Calu3 (cell line): ENCODE measurements around the gene CYP3A5. TPM values are rescaled to one million over a fixed set of nuclear protein-coding genes. Genes with fewer than 3 reads are reported as not detected.
"Not testable (repeated sequence)": the region's sequence is repeated elsewhere in the genome, so short reads cannot be mapped to it uniquely, and the experiment has no call there.

Experiments used
- BruUV-seq: library from RNA; stranded (reverse); fragments of 400-500 nt; replicated peaks from 2 replicates; lab custom pipeline; 2021; lab: Mats Ljungman, UMichigan
- CTCF ChIA-PET: fragments of 300-600 bp; sonication (Branson Sonifier 250); formaldehyde crosslinking; loops from one replicate; lab custom pipeline; 2022; ENCODE audit warnings: antibody characterized with exemption; lab: Charles Lee
- DNase-seq: peaks from one replicate; pipeline ENCODE4 v3.0.0; 2022
- H3K27ac Mint-ChIP-seq: one replicate; pipeline ENCODE4 v1.8.0; 2022; ENCODE audit warnings: mixed read lengths; ENCODE audit not compliant: unreplicated experiment
- H3K27me3 Mint-ChIP-seq: one replicate; pipeline ENCODE4 v1.8.0; 2022; ENCODE audit warnings: mixed read lengths; ENCODE audit not compliant: unreplicated experiment
- H3K36me3 Mint-ChIP-seq: one replicate; pipeline ENCODE4 v1.8.0; 2022; ENCODE audit warnings: mild to moderate bottlenecking, moderate library complexity, mixed read lengths; ENCODE audit not compliant: insufficient read depth, unreplicated experiment
- H3K4me1 Mint-ChIP-seq: one replicate; pipeline ENCODE4 v1.8.0; 2022; ENCODE audit warnings: mild to moderate bottlenecking, low read depth, mixed read lengths; ENCODE audit not compliant: unreplicated experiment
- H3K4me3 Mint-ChIP-seq: one replicate; pipeline ENCODE4 v1.8.0; 2022; ENCODE audit warnings: mild to moderate bottlenecking, low read depth, moderate library complexity, mixed read lengths; ENCODE audit not compliant: unreplicated experiment
- H3K9me3 Mint-ChIP-seq: one replicate; pipeline ENCODE4 v1.8.0; 2022; ENCODE audit warnings: low read depth, mixed read lengths; ENCODE audit not compliant: unreplicated experiment
- intact Hi-C: fragments of 100-400 bp; cut with micrococcal nuclease; formaldehyde crosslinking; loops from one replicate; pipeline ENCODE4 v1.10.0; 2022; ENCODE audit not compliant: unreplicated experiment
- total RNA-seq: library from RNA; stranded (reverse); gene quantifications from 2 replicates; pipeline ENCODE4 v1.2.3, GENCODE V29; 2022
- TF ChIP-seq, protein P1 (sequence below): fragments of 200-600 bp; IDR thresholded peaks from one replicate; pipeline ENCODE4 v1.8.0; 2022; ENCODE audit warnings: antibody characterized with exemption; ENCODE audit not compliant: unreplicated experiment

Gene CYP3A5
- total RNA-seq, 1 experiment from 2014 or later, result 44.9 TPM

DNA sequence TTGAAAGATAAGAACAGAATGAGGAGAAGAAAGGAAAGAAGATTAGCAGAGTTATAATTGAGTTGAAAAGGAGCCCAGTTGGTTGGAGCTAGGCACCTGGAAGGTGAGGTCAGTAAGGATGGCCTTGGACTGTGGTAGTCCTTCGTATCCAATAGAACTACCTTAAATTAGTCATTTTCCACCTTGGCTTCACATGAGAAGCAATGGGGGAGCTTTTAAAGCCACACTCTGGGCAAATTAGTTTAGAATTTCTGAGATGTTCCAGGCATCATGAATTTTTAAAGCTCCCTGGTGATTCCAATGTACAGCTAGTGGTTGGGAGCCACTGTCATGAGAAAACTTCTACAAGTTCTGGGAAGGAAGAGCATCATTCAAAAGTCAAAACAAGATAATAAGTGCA is 27.3 kb upstream of the CYP3A5 start:
- H3K4me1 Mint-ChIP-seq, result no peaks in the 10 kb centered on the region
- BruUV-seq, result no TSS peak
- TF ChIP-seq, protein P1, sequence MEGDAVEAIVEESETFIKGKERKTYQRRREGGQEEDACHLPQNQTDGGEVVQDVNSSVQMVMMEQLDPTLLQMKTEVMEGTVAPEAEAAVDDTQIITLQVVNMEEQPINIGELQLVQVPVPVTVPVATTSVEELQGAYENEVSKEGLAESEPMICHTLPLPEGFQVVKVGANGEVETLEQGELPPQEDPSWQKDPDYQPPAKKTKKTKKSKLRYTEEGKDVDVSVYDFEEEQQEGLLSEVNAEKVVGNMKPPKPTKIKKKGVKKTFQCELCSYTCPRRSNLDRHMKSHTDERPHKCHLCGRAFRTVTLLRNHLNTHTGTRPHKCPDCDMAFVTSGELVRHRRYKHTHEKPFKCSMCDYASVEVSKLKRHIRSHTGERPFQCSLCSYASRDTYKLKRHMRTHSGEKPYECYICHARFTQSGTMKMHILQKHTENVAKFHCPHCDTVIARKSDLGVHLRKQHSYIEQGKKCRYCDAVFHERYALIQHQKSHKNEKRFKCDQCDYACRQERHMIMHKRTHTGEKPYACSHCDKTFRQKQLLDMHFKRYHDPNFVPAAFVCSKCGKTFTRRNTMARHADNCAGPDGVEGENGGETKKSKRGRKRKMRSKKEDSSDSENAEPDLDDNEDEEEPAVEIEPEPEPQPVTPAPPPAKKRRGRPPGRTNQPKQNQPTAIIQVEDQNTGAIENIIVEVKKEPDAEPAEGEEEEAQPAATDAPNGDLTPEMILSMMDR, result no peak
- H3K9me3 Mint-ChIP-seq, result no peaks in the 10 kb centered on the region
- CTCF ChIA-PET, result no interaction called here
- intact Hi-C loops, result no loop called here
- no peak for DNase-seq
- no peaks in the 10 kb centered on the region for H3K27me3 Mint-ChIP-seq
- no peak overlapping the region for H3K4me3 Mint-ChIP-seq
- peaks cover 5% of the 10 kb centered on the region for H3K36me3 Mint-ChIP-seq
- H3K27ac Mint-ChIP-seq, result no peak overlapping the region

DNA sequence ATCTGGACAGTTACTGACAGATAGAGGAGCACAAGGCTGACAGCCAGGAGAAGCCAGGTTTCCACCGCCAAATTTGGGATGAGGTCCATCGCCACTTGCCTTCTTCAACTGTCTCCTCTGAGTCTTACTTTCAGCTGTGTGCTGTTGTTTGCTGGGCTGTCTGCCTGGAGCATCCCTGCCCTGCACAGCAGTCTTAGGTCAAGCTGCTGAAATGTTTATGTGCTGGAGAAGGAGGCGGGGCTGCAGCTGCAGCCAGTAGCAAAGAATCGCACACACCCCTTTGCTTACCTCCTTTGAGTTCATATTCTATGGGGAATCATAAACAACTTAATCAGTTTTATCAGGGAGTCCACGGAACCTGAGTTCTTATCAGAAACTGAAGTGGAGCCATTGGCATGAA is 20.1 kb upstream of the CYP3A5 start:
- H3K4me3 Mint-ChIP-seq, result no peak overlapping the region
- H3K9me3 Mint-ChIP-seq, result no peaks in the 10 kb centered on the region
- TF ChIP-seq, protein P1, result no peak
- peaks cover 22% of the 10 kb centered on the region for H3K4me1 Mint-ChIP-seq
- H3K36me3 Mint-ChIP-seq, result peaks cover 5% of the 10 kb centered on the region
- H3K27me3 Mint-ChIP-seq, result no peaks in the 10 kb centered on the region
- DNase-seq, result no peak
- no TSS peak for BruUV-seq
- intact Hi-C loops, result no loop called here
- peak overlapping the region; percentile 60 for H3K27ac Mint-ChIP-seq
- CTCF ChIA-PET, result no interaction called here

DNA sequence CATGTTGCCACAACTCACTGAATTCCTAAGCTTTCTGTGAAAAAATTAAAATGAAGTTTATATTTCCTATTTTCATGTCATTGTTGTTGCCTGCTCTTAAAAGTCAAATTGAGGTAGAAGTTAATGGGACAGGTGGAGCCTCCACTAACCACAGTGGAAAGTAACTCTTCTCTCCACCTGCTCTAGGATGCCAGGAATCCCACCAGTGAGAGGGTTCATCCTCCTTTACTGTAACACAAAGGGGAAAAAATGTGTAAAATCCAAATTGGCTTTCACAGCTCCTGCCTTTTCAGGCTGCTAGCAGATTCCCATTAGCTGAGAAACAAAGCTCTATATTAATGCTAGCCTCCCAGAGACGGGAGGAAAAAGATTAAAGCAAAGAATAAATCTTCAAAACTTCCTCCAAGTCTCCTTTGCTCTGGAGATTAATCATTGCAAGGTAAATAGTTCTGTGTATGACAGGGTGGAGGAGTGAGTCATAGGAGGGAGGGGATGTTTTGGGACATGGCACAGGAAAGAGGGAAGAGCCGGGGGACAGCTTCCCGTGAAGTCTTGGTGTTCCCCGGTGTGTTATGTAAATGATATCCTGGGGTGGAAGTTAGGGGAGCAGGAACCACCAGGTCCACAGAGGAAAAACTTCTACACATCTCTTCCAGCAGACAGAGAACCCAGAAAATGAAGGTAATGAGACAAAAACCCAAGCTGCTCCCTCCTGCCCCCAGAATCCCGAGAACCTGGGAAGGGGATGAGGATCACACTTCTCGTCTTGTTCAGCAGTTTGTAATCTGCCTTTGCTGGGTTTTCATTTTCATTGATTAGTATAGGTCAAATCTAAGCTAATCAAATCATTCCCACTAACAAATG is 19.3 kb upstream of the CYP3A5 start:
- CTCF ChIA-PET, result interaction anchor here (0.7 kb wide), 1 partner anchor 19 kb away, joined by 3 read pairs; no protein-coding TSS in a partner anchor
- peak overlapping the region; percentile 39 for H3K4me3 Mint-ChIP-seq

DNA sequence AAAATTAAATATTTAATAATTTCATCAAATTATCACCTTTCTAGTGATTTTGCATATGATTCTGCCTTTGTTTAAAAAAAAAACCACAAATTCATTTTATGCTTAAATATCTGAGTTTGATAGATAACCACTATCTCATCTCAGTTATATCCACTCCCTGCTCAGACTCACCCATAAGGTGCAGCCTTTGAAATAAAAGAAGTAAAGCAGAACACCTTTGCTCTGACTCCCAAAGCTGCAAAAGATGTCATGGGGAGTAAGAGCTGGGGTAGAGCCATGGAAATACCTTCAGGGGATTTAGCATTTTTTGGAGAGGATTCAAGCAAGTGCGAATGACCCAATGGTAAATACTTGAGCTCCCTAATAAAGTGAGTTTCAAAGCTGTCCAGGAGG is 15.1 kb upstream of the CYP3A5 start:
- H3K36me3 Mint-ChIP-seq, result no peaks in the 10 kb centered on the region
- peaks cover 38% of the 10 kb centered on the region for H3K4me1 Mint-ChIP-seq
- TF ChIP-seq, protein P1, result no peak
- intact Hi-C loops, result no loop called here
- CTCF ChIA-PET, result interaction anchor here (0.6 kb wide), 1 partner anchor 84 kb away, joined by 3 read pairs; no protein-coding TSS in a partner anchor
- no peak overlapping the region for H3K27ac Mint-ChIP-seq
- H3K9me3 Mint-ChIP-seq, result no peaks in the 10 kb centered on the region
- H3K4me3 Mint-ChIP-seq, result no peak overlapping the region
- BruUV-seq, result no TSS peak
- no peaks in the 10 kb centered on the region for H3K27me3 Mint-ChIP-seq
- DNase-seq, result no peak

More for the DNA sequence above, 19.3 kb upstream of the CYP3A5 start:
- H3K9me3 Mint-ChIP-seq, H3K36me3 Mint-ChIP-seq, intact Hi-C loops, H3K27me3 Mint-ChIP-seq: not testable (repeated sequence)
- Mint-ChIP-seq H3K4me1 (peaks cover 29% of the 10 kb centered on the region), H3K27ac (peak overlapping the region; percentile 58)
- peak; percentile 47 for DNase-seq
- BruUV-seq, result TSS peak; percentile 82
